Liver (tissue), 9 donors: ENCODE data around the gene ARPP21. TPM values are rescaled to one million over a fixed set of nuclear protein-coding genes. Genes with fewer than 3 reads are reported as not detected.
"Not testable (repeated sequence)": the region's sequence is repeated elsewhere in the genome, so short reads cannot be mapped to it uniquely, and the experiment has no call there.

Source experiments
- DNase-seq: peaks from one replicate; pipeline ENCODE4 v3.0.0-alpha.2; 2017; ENCODE audit warnings: low spot score
- H3K27ac ChIP-seq, 2 donors: one replicate each; pipeline ENCODE4 v1.7.0; 2013; ENCODE audit warnings: inconsistent platforms in 2 of 2, low read length in 2 of 2, control low read depth in 1 of 2, low read depth in 1 of 2, mild to moderate bottlenecking in 1 of 2
- H3K27me3 ChIP-seq, 4 donors: one replicate each; pipeline versions ENCODE4 v1.6.1 to v1.7.0; 2013; ENCODE audit warnings: low read length in 3 of 4, inconsistent platforms in 1 of 4, mild to moderate bottlenecking in 1 of 4, moderate library complexity in 1 of 4; ENCODE audit not compliant: control insufficient read depth in 4 of 4, insufficient read depth in 4 of 4
- H3K36me3 ChIP-seq, 4 donors: one replicate each; pipeline versions ENCODE4 v1.6.1 to v1.7.0; 2013; ENCODE audit warnings: low read length in 3 of 4, mild to moderate bottlenecking in 3 of 4, low read depth in 1 of 4, moderate library complexity in 1 of 4; ENCODE audit not compliant: control insufficient read depth in 4 of 4, insufficient read depth in 3 of 4
- H3K4me1 ChIP-seq, 4 donors: one replicate each; pipeline versions ENCODE4 v1.6.1 to v1.7.0; 2013; ENCODE audit warnings: low read length in 3 of 4, mild to moderate bottlenecking in 3 of 4, moderate library complexity in 1 of 4; ENCODE audit not compliant: control insufficient read depth in 4 of 4, insufficient read depth in 4 of 4
- H3K4me3 ChIP-seq, 3 donors: one replicate each; pipeline versions ENCODE4 v1.6.1 to v1.7.0; 2013; ENCODE audit warnings: low read length in 3 of 3, control low read depth in 1 of 3, low read depth in 1 of 3, mild to moderate bottlenecking in 1 of 3
- H3K9ac ChIP-seq, 2 donors: one replicate each; pipeline ENCODE4 v1.7.0; 2013; ENCODE audit warnings: low read length in 2 of 2, mild to moderate bottlenecking in 2 of 2, moderate library complexity in 2 of 2, control low read depth in 1 of 2, low read depth in 1 of 2
- H3K9me3 ChIP-seq, 4 donors: one replicate each; pipeline versions ENCODE4 v1.6.1 to v1.7.0; 2013; ENCODE audit warnings: low read length in 3 of 4; ENCODE audit not compliant: control insufficient read depth in 4 of 4
- FOXA1 ChIP-seq: IDR thresholded peaks from 2 replicates; pipeline ENCODE4 v1.6.1; 2016; ENCODE audit warnings: antibody characterized with exemption
- FOXA2 ChIP-seq: IDR thresholded peaks from 2 replicates; pipeline ENCODE4 v1.6.1; 2016; ENCODE audit warnings: antibody characterized with exemption
- GABPA ChIP-seq, 2 donors: IDR thresholded peaks in 1 of 2; conservative IDR thresholded peaks in 1 of 2; 2 replicates each; pipeline ENCODE4 v1.6.1; 2016; ENCODE audit warnings: antibody characterized with exemption in 2 of 2, mild to moderate bottlenecking in 1 of 2, moderate library complexity in 1 of 2
- JUND ChIP-seq, 2 donors: IDR thresholded peaks; 2 replicates each; pipeline ENCODE4 v1.6.1; 2016; ENCODE audit warnings: antibody characterized with exemption in 2 of 2
- NR2F2 ChIP-seq: IDR thresholded peaks from 2 replicates; pipeline ENCODE4 v1.6.1; 2016; ENCODE audit warnings: antibody characterized with exemption
- RAD21 ChIP-seq, 2 donors: IDR thresholded peaks; 2 replicates each; pipeline ENCODE4 v1.6.1; 2016; ENCODE audit warnings: antibody characterized with exemption in 2 of 2, mild to moderate bottlenecking in 2 of 2
- RXRA ChIP-seq, 2 donors: IDR thresholded peaks; 2 replicates each; pipeline ENCODE4 v1.6.1; 2017 to 2018; ENCODE audit warnings: antibody characterized with exemption in 2 of 2, mild to moderate bottlenecking in 1 of 2
- SP1 ChIP-seq: IDR thresholded peaks from 2 replicates; pipeline ENCODE4 v1.6.1; 2018; ENCODE audit warnings: antibody characterized with exemption, mild to moderate bottlenecking
- TAF1 ChIP-seq: conservative IDR thresholded peaks from 2 replicates; pipeline ENCODE4 v1.6.1; 2016; ENCODE audit warnings: antibody characterized with exemption, mild to moderate bottlenecking
- YY1 ChIP-seq: IDR thresholded peaks from 2 replicates; pipeline ENCODE4 v1.6.1; 2016; ENCODE audit warnings: antibody characterized with exemption, mild to moderate bottlenecking
- WGBS: extraction: QIAGEN DNeasy Blood & Tissue Kit; methylation state at CpG from one replicate; pipeline ENCODE4 v1.1.7; 2013; 5-methylcytosine and 5-hydroxymethylcytosine counted together
- polyA plus RNA-seq, 2 donors: library from polyadenylated mRNA; stranded (reverse) in 1 of 2; unstranded in 1 of 2; fragments of 200-250 nt in 1 of 2; fragments of >200 nt in 1 of 2; fragmentation: Nextera tagmentation in 1 of 2; extraction: Ambion mirVana in 1 of 2; gene quantifications; one replicate each; pipeline versions ENCODE4 v1.2.1 to v1.2.3, GENCODE V29; 2013 to 2015
- total RNA-seq, 2 donors: library from RNA; depleted of rRNA; stranded (reverse); fragments of >200 nt; gene quantifications; one replicate each; pipeline ENCODE4 v1.2.3, GENCODE V29; 2014
- TF ChIP-seq, protein P1 (sequence below): IDR thresholded peaks from 2 replicates; pipeline ENCODE4 v1.6.1; 2016; ENCODE audit warnings: antibody characterized with exemption
- TF ChIP-seq, protein P2 (sequence below): IDR thresholded peaks from 2 replicates; pipeline ENCODE4 v1.6.1; 2016; ENCODE audit warnings: antibody characterized with exemption, mild to moderate bottlenecking
- TF ChIP-seq, protein P3 (sequence below): IDR thresholded peaks from 2 replicates; pipeline ENCODE4 v1.6.1; 2016; ENCODE audit warnings: antibody characterized with exemption
- donor health status: healthy.
- donor health status: healthy.
- donor health status: healthy.
- donor health status: healthy.
- donor health status: healthy.

Gene ARPP21
- total and polyA plus RNA-seq, 4 donors = 0.42 to 1.3 (median 0.66) TPM; not detected in 1

DNA sequence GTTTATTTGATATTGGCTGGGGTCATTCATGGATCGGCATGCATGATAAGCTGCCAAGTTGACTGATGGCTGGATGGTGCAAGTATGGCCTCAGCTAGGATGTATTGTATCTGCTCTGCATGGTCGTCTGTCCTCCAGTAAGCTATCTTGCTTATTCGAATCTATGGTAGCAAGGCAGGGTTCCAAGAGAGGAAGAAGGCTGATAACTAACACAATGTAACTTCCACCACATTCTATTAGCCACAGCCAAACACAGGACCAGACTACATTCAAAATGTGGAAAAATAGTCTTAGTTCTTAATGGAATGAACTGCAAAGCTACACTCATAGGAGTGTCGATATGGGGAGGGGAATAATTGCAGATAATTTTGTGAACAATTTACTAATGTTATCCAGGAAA lies 175.2 kb downstream of the ARPP21 start:
- TF ChIP-seq FOXA1 = no peak
- no peak for TF ChIP-seq FOXA2
- TF ChIP-seq SP1 = no peak
- TF ChIP-seq RAD21 (IDR thresholded peaks at IDR 0.05) = no peak
- no peak for TF ChIP-seq GABPA (IDR thresholded peaks at IDR 0.05 in 1 of 2, conservative IDR thresholded peaks at IDR 0.05 in 1 of 2)
- TF ChIP-seq RXRA (IDR thresholded peaks at IDR 0.05) = no peak
- no peak for TF ChIP-seq TAF1
- TF ChIP-seq NR2F2 = no peak
- TF ChIP-seq, protein P1, sequence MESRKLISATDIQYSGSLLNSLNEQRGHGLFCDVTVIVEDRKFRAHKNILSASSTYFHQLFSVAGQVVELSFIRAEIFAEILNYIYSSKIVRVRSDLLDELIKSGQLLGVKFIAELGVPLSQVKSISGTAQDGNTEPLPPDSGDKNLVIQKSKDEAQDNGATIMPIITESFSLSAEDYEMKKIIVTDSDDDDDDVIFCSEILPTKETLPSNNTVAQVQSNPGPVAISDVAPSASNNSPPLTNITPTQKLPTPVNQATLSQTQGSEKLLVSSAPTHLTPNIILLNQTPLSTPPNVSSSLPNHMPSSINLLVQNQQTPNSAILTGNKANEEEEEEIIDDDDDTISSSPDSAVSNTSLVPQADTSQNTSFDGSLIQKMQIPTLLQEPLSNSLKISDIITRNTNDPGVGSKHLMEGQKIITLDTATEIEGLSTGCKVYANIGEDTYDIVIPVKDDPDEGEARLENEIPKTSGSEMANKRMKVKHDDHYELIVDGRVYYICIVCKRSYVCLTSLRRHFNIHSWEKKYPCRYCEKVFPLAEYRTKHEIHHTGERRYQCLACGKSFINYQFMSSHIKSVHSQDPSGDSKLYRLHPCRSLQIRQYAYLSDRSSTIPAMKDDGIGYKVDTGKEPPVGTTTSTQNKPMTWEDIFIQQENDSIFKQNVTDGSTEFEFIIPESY = no peak
- TF ChIP-seq YY1 = no peak
- no peak for TF ChIP-seq JUND (IDR thresholded peaks at IDR 0.05)
- Histone ChIP-seq H3K9ac (no peak overlapping the region), H3K9me3 (no peaks in the 10 kb centered on the region), H3K4me3 (no peak overlapping the region), H3K36me3 (no peaks in the 10 kb centered on the region), H3K27ac (no peak overlapping the region), H3K27me3 (no peaks in the 10 kb centered on the region), H3K4me1 (no peaks in the 10 kb centered on the region)
- 72% methylated on average over 4 of the region's 4 CpGs for WGBS
- no peak for DNase-seq

DNA sequence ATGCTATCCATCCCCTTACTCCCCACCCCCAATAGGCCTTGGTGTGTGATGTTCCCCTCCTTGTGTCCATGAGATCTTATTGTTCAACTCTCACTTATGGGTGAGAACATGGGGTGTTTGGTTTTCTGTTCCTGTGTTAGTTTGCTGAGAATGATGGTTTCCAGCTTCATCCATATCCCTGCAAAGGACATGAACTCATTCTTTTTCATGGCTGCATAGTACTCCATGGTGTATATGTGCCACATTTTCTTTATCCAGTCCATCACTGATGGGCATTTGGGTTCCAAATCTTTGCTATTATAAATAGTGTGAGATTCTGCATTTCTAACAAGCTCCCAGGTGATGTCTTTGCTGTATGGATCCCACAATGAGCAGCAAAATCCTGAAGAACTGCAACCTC lies 176.5 kb downstream of the ARPP21 start:
- H3K27ac ChIP-seq, H3K9ac ChIP-seq, H3K4me3 ChIP-seq, H3K27me3 ChIP-seq, H3K9me3 ChIP-seq, DNase-seq, H3K36me3 ChIP-seq, H3K4me1 ChIP-seq: not testable (repeated sequence)

DNA sequence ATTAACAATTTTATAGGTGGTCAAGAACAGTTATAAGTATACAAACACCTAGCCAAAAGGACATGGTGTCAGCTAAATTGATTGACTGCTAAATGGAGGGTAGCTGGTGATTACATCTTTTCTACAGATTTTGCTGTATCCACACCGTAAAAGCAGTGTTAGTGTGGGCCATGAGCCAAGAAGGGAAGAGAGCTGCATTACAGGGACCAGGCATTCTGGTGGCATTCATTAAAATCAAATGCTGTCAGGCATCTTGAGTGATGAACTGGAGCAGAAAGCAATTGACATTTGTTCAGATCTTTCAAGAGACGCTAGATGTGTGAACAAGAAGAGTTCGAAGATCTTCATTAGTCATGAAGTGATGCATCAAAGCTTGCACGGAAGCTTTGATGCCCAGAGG lies 177.9 kb downstream of the ARPP21 start:
- no peaks in the 10 kb centered on the region for H3K4me1 ChIP-seq
- H3K9me3 ChIP-seq = no peaks in the 10 kb centered on the region
- H3K36me3 ChIP-seq = no peaks in the 10 kb centered on the region
- no peak overlapping the region for H3K4me3 ChIP-seq
- no peak overlapping the region for H3K9ac ChIP-seq
- no peaks in the 10 kb centered on the region for H3K27me3 ChIP-seq
- H3K27ac ChIP-seq = no peak overlapping the region
- WGBS = 90% methylated on average over 4 of the region's 4 CpGs
- TF ChIP-seq, protein P2, sequence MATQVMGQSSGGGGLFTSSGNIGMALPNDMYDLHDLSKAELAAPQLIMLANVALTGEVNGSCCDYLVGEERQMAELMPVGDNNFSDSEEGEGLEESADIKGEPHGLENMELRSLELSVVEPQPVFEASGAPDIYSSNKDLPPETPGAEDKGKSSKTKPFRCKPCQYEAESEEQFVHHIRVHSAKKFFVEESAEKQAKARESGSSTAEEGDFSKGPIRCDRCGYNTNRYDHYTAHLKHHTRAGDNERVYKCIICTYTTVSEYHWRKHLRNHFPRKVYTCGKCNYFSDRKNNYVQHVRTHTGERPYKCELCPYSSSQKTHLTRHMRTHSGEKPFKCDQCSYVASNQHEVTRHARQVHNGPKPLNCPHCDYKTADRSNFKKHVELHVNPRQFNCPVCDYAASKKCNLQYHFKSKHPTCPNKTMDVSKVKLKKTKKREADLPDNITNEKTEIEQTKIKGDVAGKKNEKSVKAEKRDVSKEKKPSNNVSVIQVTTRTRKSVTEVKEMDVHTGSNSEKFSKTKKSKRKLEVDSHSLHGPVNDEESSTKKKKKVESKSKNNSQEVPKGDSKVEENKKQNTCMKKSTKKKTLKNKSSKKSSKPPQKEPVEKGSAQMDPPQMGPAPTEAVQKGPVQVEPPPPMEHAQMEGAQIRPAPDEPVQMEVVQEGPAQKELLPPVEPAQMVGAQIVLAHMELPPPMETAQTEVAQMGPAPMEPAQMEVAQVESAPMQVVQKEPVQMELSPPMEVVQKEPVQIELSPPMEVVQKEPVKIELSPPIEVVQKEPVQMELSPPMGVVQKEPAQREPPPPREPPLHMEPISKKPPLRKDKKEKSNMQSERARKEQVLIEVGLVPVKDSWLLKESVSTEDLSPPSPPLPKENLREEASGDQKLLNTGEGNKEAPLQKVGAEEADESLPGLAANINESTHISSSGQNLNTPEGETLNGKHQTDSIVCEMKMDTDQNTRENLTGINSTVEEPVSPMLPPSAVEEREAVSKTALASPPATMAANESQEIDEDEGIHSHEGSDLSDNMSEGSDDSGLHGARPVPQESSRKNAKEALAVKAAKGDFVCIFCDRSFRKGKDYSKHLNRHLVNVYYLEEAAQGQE = no peak
- TF ChIP-seq, protein P3, sequence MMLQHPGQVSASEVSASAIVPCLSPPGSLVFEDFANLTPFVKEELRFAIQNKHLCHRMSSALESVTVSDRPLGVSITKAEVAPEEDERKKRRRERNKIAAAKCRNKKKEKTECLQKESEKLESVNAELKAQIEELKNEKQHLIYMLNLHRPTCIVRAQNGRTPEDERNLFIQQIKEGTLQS = no peak
- TF ChIP-seq NR2F2 = no peak
- TF ChIP-seq, protein P1 = no peak
- no peak for TF ChIP-seq SP1
- no peak for DNase-seq
